Skeletal muscle satellite cell (primary cell): ENCODE data around the gene ARHGEF7.

Experiments
- H3K27me3 ChIP-seq: 2 replicates; pipeline ENCODE4 v1.7.0; 2013; ENCODE audit warnings: low read length; ENCODE audit not compliant: control insufficient read depth, insufficient read depth
- H3K36me3 ChIP-seq: 2 replicates; pipeline ENCODE4 v1.7.0; 2013; ENCODE audit warnings: mild to moderate bottlenecking, control low read depth, low read length; ENCODE audit not compliant: insufficient read depth
- H3K4me1 ChIP-seq: 2 replicates; pipeline ENCODE4 v1.7.0; 2013; ENCODE audit warnings: low read length; ENCODE audit not compliant: control insufficient read depth, insufficient read depth
- H3K4me2 ChIP-seq: 2 replicates; pipeline ENCODE4 v1.7.0; 2013; ENCODE audit warnings: mild to moderate bottlenecking, low read length
- H3K4me3 ChIP-seq: 2 replicates; pipeline ENCODE4 v1.7.0; 2013; ENCODE audit warnings: low read length
- H3K9ac ChIP-seq: 2 replicates; pipeline ENCODE4 v1.7.0; 2013; ENCODE audit warnings: mild to moderate bottlenecking, low read depth, low read length, moderate library complexity
- H3K9me3 ChIP-seq: replicated peaks from 2 replicates; pipeline ENCODE4 v1.7.0; 2013; ENCODE audit warnings: mild to moderate bottlenecking, control low read depth, low read length

The ARHGEF7 gene

DNA sequence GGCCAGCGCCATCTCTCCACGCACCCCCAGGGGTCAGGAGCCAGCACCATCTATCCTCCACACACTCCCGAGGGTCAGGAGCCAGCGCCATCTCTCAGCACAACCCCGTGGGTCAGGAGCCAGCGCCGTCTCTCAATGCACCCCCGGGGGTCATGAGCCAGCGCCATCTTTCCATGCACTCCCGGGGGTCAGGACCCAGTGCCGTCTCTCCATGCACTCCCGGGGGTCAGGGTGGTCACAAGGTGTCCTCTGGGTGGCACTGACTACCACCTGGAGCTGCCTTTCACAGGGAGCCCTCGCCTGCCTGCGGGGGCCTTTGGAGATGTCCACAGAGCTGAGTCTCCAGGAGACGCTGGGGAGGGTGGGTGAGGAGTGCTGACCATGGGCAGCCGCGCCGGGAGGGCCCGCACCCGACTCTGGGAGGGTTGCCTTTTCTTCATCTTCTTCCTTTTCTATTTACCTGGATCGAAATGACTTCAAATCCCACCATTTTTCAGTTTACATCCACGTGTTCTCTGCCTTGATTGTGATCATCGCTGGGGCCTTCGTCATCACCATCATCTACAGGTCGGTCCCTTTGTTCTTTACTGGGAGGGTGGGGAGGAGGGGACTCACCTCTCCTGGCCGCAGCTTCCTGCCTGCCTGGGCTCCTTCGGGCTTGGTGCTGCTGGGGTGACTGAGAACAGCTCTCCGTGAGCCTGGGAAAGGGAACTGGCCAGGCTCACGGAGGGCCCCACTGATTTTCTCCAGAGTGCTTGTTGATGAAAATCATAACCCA lies 224.4 kb downstream of the ARHGEF7 start:
- H3K4me3 ChIP-seq, result no peak overlapping the region
- no peaks in the 10 kb centered on the region for H3K9me3 ChIP-seq
- H3K36me3 ChIP-seq, result no peaks in the 10 kb centered on the region
- H3K4me2 ChIP-seq, result no peak overlapping the region
- H3K27me3 ChIP-seq, result peaks cover 3% of the 10 kb centered on the region
- no peak overlapping the region for H3K9ac ChIP-seq
- H3K4me1 ChIP-seq, result peaks cover 8% of the 10 kb centered on the region

DNA sequence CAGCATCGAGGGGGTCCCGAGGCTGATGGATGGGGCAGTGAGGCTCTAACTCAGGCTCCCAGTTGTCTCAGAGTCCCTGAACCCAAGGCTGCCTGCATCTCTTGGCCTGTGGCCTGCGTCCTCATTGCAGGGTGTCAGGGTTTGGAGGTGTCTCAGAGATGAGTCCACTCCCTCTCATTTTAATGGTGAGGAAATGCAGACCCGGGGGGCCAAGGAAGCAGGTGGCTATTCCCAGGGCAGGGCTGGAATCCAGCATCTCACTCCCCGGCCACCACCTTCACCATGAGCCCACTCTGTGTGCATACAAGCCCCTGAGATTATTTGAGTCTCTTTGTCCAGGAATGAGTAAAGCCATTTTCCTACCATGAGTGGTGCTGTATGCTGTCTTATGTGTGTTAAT lies 226.8 kb downstream of the ARHGEF7 start:
- H3K27me3 ChIP-seq, result no peaks in the 10 kb centered on the region
- H3K36me3 ChIP-seq, result no peaks in the 10 kb centered on the region
- H3K9me3 ChIP-seq, result no peaks in the 10 kb centered on the region
- no peak overlapping the region for H3K9ac ChIP-seq
- no peak overlapping the region for H3K4me2 ChIP-seq
- peaks cover 7% of the 10 kb centered on the region for H3K4me1 ChIP-seq
- H3K4me3 ChIP-seq, result no peak overlapping the region

DNA sequence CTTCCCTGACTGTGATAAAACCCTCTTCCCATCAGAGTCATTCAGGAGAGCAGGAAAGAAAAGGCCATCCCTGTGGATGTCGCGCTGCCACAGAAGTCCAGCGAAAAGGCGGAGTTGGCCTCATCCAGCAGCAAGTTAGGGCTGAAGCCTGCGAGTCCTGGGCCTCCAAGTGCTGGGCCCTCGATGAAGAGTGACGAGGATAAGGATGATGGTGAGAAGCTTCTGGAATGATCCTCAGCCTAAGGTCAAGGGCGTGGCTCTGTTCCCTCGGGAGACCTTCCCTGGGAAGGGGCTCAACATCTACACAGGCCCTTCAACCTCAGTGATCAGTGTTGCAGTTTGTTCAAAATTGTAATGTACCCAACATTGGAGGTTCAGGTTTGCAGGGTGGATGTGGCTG lies 227.6 kb downstream of the ARHGEF7 start:
- Histone ChIP-seq H3K4me1 (no peaks in the 10 kb centered on the region), H3K9ac (no peak overlapping the region), H3K4me2 (no peak overlapping the region), H3K27me3 (no peaks in the 10 kb centered on the region), H3K9me3 (no peaks in the 10 kb centered on the region), H3K4me3 (no peak overlapping the region), H3K36me3 (no peaks in the 10 kb centered on the region)

DNA sequence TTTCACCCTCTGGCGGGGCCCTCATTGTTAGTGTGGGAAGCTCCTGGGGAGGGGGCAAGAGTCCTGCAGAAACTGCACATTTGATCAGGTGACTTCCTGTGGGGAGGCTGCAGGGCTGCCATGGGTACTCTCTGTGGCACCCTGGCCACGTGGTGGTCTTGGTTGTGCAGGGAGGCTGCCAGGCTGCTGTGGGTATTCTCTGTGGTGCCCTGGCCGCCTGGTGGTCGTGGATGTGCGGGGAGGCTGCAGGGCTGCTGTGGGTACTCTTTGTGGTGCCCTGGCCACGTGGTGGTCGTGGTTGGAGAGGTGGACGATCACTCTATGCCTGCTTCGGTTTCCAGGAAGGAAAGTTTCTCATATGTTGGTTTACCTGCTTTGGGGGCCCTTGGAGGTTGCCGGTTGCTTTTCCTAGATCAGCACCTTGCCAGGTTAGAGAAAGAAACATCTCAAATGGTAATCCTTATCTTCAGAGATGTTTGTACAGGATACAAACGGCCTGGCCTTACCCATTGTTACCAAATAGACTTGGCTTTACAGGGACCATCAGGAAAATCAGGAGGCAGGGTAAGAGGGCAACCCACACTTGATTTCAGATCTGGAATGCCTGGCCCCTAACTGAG lies 228.2 kb downstream of the ARHGEF7 start:
- Histone ChIP-seq H3K4me1 (no peaks in the 10 kb centered on the region), H3K9ac (no peak overlapping the region), H3K27me3 (no peaks in the 10 kb centered on the region), H3K9me3 (no peaks in the 10 kb centered on the region), H3K36me3 (no peaks in the 10 kb centered on the region), H3K4me3 (no peak overlapping the region), H3K4me2 (no peak overlapping the region)

DNA sequence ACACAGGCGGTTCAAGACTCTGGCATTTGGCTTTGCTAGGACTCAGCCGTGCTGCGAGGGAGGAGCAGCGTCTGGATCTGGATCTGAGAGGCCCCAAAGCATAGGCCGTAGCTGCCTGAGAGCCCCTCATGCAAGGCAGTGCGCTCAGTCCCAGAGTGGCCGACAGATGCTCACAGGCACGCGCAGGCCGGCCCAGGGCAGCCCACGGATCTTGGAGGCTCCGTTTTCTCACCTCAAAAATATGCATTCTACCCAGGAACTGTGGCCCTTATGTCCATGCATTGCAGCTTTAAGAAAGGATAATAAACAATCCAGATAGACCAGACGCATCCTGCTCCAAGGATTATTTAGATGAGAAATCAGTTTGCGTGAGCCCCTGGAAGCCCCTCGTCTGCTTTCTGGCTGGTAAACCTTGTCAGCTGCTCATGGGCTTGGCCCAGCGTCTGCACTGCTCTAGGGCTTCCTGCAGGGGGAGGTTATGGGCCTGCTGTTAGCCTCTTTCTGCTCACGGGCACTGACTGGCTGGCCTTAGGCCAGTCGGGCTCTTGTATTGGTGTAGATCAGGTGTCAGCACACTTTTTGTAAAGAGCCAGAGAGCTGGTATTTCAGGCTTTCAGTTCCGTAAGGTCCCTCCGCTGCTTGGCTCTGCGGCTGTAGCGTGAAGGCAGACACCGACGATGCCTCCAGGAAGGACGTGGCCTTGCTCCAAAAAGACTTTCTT lies 229.5 kb downstream of the ARHGEF7 start:
- no peak overlapping the region for H3K9ac ChIP-seq
- H3K4me2 ChIP-seq, result no peak overlapping the region
- no peaks in the 10 kb centered on the region for H3K36me3 ChIP-seq
- H3K27me3 ChIP-seq, result no peaks in the 10 kb centered on the region
- H3K4me1 ChIP-seq, result no peaks in the 10 kb centered on the region
- no peaks in the 10 kb centered on the region for H3K9me3 ChIP-seq
- H3K4me3 ChIP-seq, result no peak overlapping the region

DNA sequence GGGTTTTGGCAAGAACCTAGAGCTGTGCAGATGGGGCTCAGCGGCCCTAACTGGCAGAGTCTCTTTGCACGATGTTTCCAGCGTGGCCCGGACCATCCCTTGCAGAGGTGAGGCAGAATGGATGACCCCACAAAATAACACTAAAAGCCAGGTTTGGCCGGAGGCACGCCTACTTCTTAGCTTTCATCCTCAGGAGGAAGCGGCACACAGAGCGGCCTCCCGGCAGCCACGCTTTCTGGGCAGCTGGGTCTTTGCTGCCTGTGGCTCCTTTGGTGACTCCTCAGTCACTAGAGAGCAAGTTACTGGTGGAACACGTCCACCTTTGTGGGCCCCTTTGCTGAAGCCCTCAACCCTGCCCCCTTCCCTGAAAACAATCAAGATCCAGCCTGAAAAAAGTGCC lies 230.6 kb downstream of the ARHGEF7 start:
- Histone ChIP-seq H3K9ac (no peak overlapping the region), H3K36me3 (no peaks in the 10 kb centered on the region), H3K9me3 (no peaks in the 10 kb centered on the region), H3K4me1 (no peaks in the 10 kb centered on the region), H3K4me3 (no peak overlapping the region), H3K27me3 (no peaks in the 10 kb centered on the region), H3K4me2 (no peak overlapping the region)

DNA sequence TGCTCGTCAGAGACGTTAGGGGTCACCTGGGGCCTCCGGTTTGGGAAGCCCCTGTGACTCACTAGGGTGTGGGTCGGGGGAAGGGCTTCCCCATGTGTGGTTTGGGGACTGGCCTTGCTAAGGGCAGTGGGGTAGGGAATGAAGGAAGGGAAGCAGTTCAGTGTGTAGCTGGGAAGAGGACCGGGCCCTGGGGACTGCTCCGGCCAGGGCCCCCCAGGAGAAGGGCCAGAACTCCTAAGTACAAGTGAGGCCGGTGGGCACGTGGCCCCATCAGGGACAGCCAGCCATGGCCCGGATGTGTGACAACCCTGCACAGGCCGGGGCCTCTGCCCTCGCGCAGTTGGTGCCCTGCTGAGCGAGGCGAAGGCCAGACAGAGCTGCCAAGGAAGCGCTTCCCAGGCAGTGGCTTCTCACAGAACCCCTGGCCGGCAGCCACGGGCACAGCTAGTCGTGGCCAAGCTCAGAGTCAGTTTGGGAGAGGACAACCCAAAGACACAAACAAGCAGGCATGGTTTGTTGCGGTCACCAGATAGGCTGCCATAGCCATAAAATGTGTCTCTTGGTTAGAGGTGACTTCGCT lies 231.1 kb downstream of the ARHGEF7 start:
- no peaks in the 10 kb centered on the region for H3K27me3 ChIP-seq
- H3K4me1 ChIP-seq, result no peaks in the 10 kb centered on the region
- no peak overlapping the region for H3K9ac ChIP-seq
- no peaks in the 10 kb centered on the region for H3K9me3 ChIP-seq
- no peaks in the 10 kb centered on the region for H3K36me3 ChIP-seq
- H3K4me3 ChIP-seq, result no peak overlapping the region
- no peak overlapping the region for H3K4me2 ChIP-seq

DNA sequence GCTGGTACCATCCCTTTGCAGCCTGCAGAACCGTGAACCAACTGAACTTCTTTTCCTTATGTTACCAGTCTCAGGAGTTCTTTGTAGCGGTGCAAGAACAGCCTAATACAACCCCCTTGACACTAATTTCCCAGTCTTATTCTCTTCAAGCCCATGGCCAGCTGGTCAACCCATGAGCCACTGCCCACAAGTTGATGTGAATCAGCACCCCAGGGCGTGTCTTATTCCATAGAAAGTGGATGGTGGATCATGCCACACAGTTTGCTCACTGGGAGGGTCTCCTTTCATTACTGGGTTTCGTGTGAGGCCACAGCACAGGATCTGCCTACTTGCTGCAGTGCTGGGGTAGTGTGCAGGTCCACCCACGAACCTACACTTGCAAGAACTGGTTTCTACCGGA lies 232.3 kb downstream of the ARHGEF7 start:
- Histone ChIP-seq H3K4me2 (no peak overlapping the region), H3K36me3 (no peaks in the 10 kb centered on the region), H3K9ac (no peak overlapping the region), H3K27me3 (no peaks in the 10 kb centered on the region), H3K4me1 (no peaks in the 10 kb centered on the region), H3K9me3 (no peaks in the 10 kb centered on the region), H3K4me3 (no peak overlapping the region)

DNA sequence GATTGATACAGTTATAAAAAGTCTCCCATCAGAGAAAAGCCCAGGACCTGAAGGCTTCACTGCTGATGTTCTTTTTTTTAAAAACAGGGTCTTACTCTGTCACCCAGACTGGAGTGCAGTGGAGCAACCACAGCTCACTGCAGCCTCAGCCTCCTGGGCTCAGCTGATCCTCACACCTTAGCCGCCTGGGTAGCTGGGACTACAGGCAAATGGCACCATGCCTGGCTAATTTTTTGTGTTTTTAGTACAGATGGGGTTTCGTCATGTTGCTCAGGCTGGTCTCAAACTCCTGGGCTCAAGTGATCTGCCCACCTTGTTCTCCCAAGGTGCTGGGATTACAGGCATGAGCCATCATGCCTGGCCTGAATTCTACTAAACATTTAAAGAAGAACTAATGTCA lies 238.4 kb downstream of the ARHGEF7 start:
- Histone ChIP-seq H3K4me3 (no peak overlapping the region), H3K4me2 (no peak overlapping the region), H3K27me3 (peaks cover 4% of the 10 kb centered on the region), H3K9me3 (no peaks in the 10 kb centered on the region), H3K9ac (no peak overlapping the region), H3K4me1 (no peaks in the 10 kb centered on the region), H3K36me3 (no peaks in the 10 kb centered on the region)

DNA sequence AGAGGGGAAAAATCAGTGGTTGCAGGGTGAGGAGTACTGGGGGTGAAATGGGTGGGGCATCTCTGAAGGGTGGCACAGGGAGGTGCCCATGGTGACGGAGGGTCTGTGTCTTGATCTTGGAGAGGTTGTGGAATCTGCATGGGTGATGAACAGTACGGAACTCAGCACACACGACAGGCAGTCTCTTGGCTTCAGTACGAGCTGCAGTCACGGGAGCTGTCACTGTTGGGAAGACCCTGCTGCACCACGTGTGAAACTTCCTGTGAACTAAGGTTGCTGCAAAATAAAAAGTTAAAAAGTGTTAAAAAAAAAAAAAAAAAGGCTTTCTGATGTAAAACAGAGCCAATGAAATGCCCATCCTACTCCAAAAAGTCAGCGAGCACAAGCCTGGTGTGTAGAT lies 239.7 kb downstream of the ARHGEF7 start:
- Histone ChIP-seq H3K9me3 (no peaks in the 10 kb centered on the region), H3K4me1 (no peaks in the 10 kb centered on the region), H3K9ac (no peak overlapping the region), H3K36me3 (no peaks in the 10 kb centered on the region), H3K4me2 (no peak overlapping the region), H3K27me3 (peaks cover 4% of the 10 kb centered on the region), H3K4me3 (no peak overlapping the region)
